Sigmoid colon (tissue), 7 donors: ENCODE measurements around the gene MCF2. TPM values are rescaled to one million over a fixed set of nuclear protein-coding genes. Genes with fewer than 3 reads are reported as not detected.

Source experiments
- DNase-seq: peaks from one replicate; pipeline ENCODE4 v3.0.0-alpha.2; 2019
- H3K27ac ChIP-seq, 4 donors: fragments of 200-600 bp; sonication (generic); one replicate each; pipeline ENCODE4 v1.5.1; 2016 to 2019; ENCODE audit warnings: mild to moderate bottlenecking in 1 of 4
- H3K27me3 ChIP-seq, 3 donors: fragments of 200-600 bp; sonication (generic); one replicate each; pipeline ENCODE4 v1.5.1; 2019; ENCODE audit warnings: mild to moderate bottlenecking in 1 of 3
- H3K36me3 ChIP-seq, 4 donors: fragments of 200-600 bp; sonication (generic); one replicate each; pipeline ENCODE4 v1.5.1; 2016 to 2019
- H3K4me1 ChIP-seq, 4 donors: fragments of 200-600 bp; sonication (generic); one replicate each; pipeline ENCODE4 v1.5.1; 2017 to 2019
- H3K4me3 ChIP-seq, 4 donors: fragments of 200-600 bp; sonication (generic); one replicate each; pipeline ENCODE4 v1.5.1; 2017 to 2019; ENCODE audit warnings: mild to moderate bottlenecking in 2 of 4, moderate library complexity in 1 of 4
- H3K9me3 ChIP-seq, 4 donors: fragments of 200-600 bp in 3 of 4; sonication (generic) in 3 of 4; one replicate each; pipeline versions ENCODE4 v1.5.1 to v1.6.1; 2013 to 2019
- CTCF ChIP-seq, 4 experiments: fragments of 450-650 bp in 3 of 4; fragments of 200-600 bp in 1 of 4; IDR thresholded peaks; one replicate each; pipeline ENCODE4 v1.5.1; 2016 to 2019; ENCODE audit warnings: antibody characterized with exemption in 4 of 4, mild to moderate bottlenecking in 3 of 4, moderate library complexity in 2 of 4
- EP300 ChIP-seq, 4 donors: sonication (generic); formaldehyde crosslinking; IDR thresholded peaks; one replicate each; pipeline ENCODE4 v1.6.1; 2017; ENCODE audit warnings: antibody characterized with exemption in 4 of 4
- POLR2A ChIP-seq, 2 donors: fragments of 450-650 bp; IDR thresholded peaks; one replicate each; pipeline ENCODE4 v1.6.1; 2016; ENCODE audit warnings: antibody characterized with exemption in 2 of 2, mild to moderate bottlenecking in 2 of 2, moderate library complexity in 2 of 2
- POLR2AphosphoS5 ChIP-seq, 4 donors: sonication (generic); formaldehyde crosslinking; IDR thresholded peaks; one replicate each; pipeline ENCODE4 v1.6.1; 2017; ENCODE audit warnings: antibody characterized with exemption in 4 of 4
- WGBS, 2 donors: extraction: QIAGEN DNeasy Blood & Tissue Kit; methylation state at CpG; one replicate each; pipeline ENCODE4 v1.1.7; 2013; 5-methylcytosine and 5-hydroxymethylcytosine counted together
- intact Hi-C: fragments of 100-400 bp; cut with DNase I; formaldehyde crosslinking; loops from one replicate; pipeline ENCODE4 v1.15.1; 2023
- polyA plus RNA-seq, 3 donors: library from polyadenylated mRNA; stranded (reverse); fragments of 200-250 nt; gene quantifications; one replicate each; pipeline ENCODE4 v1.2.3, GENCODE V29; 2013
- total RNA-seq, 4 donors: library from RNA; depleted of rRNA; stranded (reverse); fragments of >200 nt; gene quantifications; one replicate each; pipeline ENCODE4 v1.1.0, GENCODE V29; 2016
- donor health status: healthy with polysubstance abuse.
- donor health status: Bipolar disorder and iron deficiency.
- donor health status: healthy.

Gene MCF2
- total RNA-seq (under 1 TPM in 3 of 4 donors, not detected in 1; 0.14 to 0.36 (median 0.16) TPM), polyA plus RNA-seq (under 1 TPM in 1 of 3 donors, not detected in 2; 0.16 TPM)

GRCh38 chrX:139708067-139708466 lies at the start of gene MCF2:
TSS of gene MCF2 (minus strand) at chrX:139708167. CDS start at chrX:139651744, 56,423 bp downstream.
- intact Hi-C loops = no loop called here
- no peak within 1 kb of the TSS for H3K4me3 ChIP-seq
- H3K36me3 ChIP-seq = no peaks in the 10 kb centered on the region
- no peak for DNase-seq
- no peaks in the 10 kb centered on the region for H3K9me3 ChIP-seq
- no peak for TF ChIP-seq CTCF (IDR thresholded peaks at IDR 0.05)
- no peak for TF ChIP-seq EP300 (IDR thresholded peaks at IDR 0.05)
- TF ChIP-seq POLR2A (IDR thresholded peaks at IDR 0.05) = no peak
- no peak for TF ChIP-seq POLR2AphosphoS5 (IDR thresholded peaks at IDR 0.05)
- no peaks in the 10 kb centered on the region for H3K27me3 ChIP-seq
- no peak within 1 kb of the TSS for H3K27ac ChIP-seq
- WGBS, 2 donors = 70 to 84% methylated on average over 4 of the region's 4 CpGs
- no peaks in the 10 kb centered on the region for H3K4me1 ChIP-seq

- WGBS, 2 donors = 81 to 89% methylated on average over 3 of the region's 3 CpGs
- DNase-seq = no peak
- H3K27me3 ChIP-seq = no peaks in the 10 kb centered on the region
- intact Hi-C loops = no loop called here
- H3K27ac ChIP-seq = no peak overlapping the region
- H3K4me3 ChIP-seq = no peak overlapping the region
- no peaks in the 10 kb centered on the region for H3K9me3 ChIP-seq
- no peaks in the 10 kb centered on the region for H3K4me1 ChIP-seq
- no peaks in the 10 kb centered on the region for H3K36me3 ChIP-seq
- TF ChIP-seq CTCF (IDR thresholded peaks at IDR 0.05) = no peak
Observed at GRCh38 chrX:139751053-139751452, 43.1 kb upstream of the MCF2 start.

- Histone ChIP-seq H3K9me3 (no peaks in the 10 kb centered on the region), H3K27me3 (no peaks in the 10 kb centered on the region), H3K36me3 (no peaks in the 10 kb centered on the region), H3K4me1 (no peaks in the 10 kb centered on the region), H3K27ac (no peak overlapping the region), H3K4me3 (no peak overlapping the region)
- TF ChIP-seq CTCF (IDR thresholded peaks at IDR 0.05) = no peak
- no peak for TF ChIP-seq EP300 (IDR thresholded peaks at IDR 0.05)
- TF ChIP-seq POLR2AphosphoS5 (IDR thresholded peaks at IDR 0.05) = no peak
- no peak for TF ChIP-seq POLR2A (IDR thresholded peaks at IDR 0.05)
- intact Hi-C loops = no loop called here
- no peak for DNase-seq
Observed at GRCh38 chrX:139750390-139750789, 42.4 kb upstream of the MCF2 start.

GRCh38 chrX:139739138-139739537 lies 31.2 kb upstream of the MCF2 start:
- intact Hi-C loops = no loop called here
- Histone ChIP-seq H3K4me3 (no peak overlapping the region), H3K36me3 (peaks cover 0 to 18% (median 0%) of the 10 kb centered on the region in 4 donors), H3K4me1 (no peaks in the 10 kb centered on the region), H3K27me3 (no peaks in the 10 kb centered on the region), H3K9me3 (no peaks in the 10 kb centered on the region), H3K27ac (no peak overlapping the region)
- no peak for TF ChIP-seq POLR2AphosphoS5 (IDR thresholded peaks at IDR 0.05)
- TF ChIP-seq EP300 (IDR thresholded peaks at IDR 0.05) = no peak
- TF ChIP-seq CTCF (IDR thresholded peaks at IDR 0.05) = no peak
- no peak for TF ChIP-seq POLR2A (IDR thresholded peaks at IDR 0.05)
- no peak for DNase-seq
- 68 to 83% methylated on average over 2 of the region's 2 CpGs for WGBS, 2 donors

GRCh38 chrX:139738581-139738980 lies 30.6 kb upstream of the MCF2 start:
- no peak overlapping the region for H3K4me3 ChIP-seq
- no peaks in the 10 kb centered on the region for H3K4me1 ChIP-seq
- no peaks in the 10 kb centered on the region for H3K9me3 ChIP-seq
- intact Hi-C loops = no loop called here
- H3K27ac ChIP-seq = no peak overlapping the region
- TF ChIP-seq CTCF (IDR thresholded peaks at IDR 0.05) (no peak), POLR2A (IDR thresholded peaks at IDR 0.05) (no peak), POLR2AphosphoS5 (IDR thresholded peaks at IDR 0.05) (no peak), EP300 (IDR thresholded peaks at IDR 0.05) (no peak)
- H3K36me3 ChIP-seq = peaks cover 0 to 18% (median 0%) of the 10 kb centered on the region in 4 donors
- DNase-seq = no peak
- no peaks in the 10 kb centered on the region for H3K27me3 ChIP-seq
